IMR-90 (cell line): Measurements from ENCODE around the gene OSBPL3.

Source experiments
- CTCF ChIP-seq: conservative IDR thresholded peaks from 2 replicates; pipeline ENCODE4 v1.5.1; 2012; ENCODE audit warnings: mild to moderate bottlenecking, low read depth, low read length, improper control_type of control experiment
- RFX5 ChIP-seq: IDR thresholded peaks from 2 replicates; pipeline ENCODE4 v1.8.0; 2012; ENCODE audit warnings: low read depth, mild to moderate bottlenecking, low read length, moderate library complexity

- TF ChIP-seq CTCF (no peak), RFX5 (no peak)
Observed at GRCh38 chr7:24903559-24903958, 76.4 kb downstream of the OSBPL3 start.
